Retinal pigment epithelial cell (primary cell): ENCODE data around the gene ADGRG1.

Source experiments
- DNase-seq: peaks from one replicate; pipeline ENCODE4 v3.0.0-alpha.2; 2010; ENCODE audit warnings: low read depth
- H3K4me3 ChIP-seq: 2 replicates; pipeline ENCODE4 v1.5.1; 2011; ENCODE audit warnings: mild to moderate bottlenecking, low read length, control low read depth, moderate library complexity
- CTCF ChIP-seq: conservative IDR thresholded peaks from 2 replicates; pipeline ENCODE4 v1.5.1; 2011; ENCODE audit warnings: low read depth, low read length, control low read depth, inconsistent platforms

ADGRG1 gene

GRCh38 chr16:57699481-57699880 is 71.1 kb downstream of the ADGRG1 start:
- no peak for TF ChIP-seq CTCF
- DNase-seq: no peak
- H3K4me3 ChIP-seq: no peak overlapping the region

- no peak for DNase-seq
- no peak for TF ChIP-seq CTCF
- no peak overlapping the region for H3K4me3 ChIP-seq
Measured at GRCh38 chr16:57699899-57700298, 71.5 kb downstream of the ADGRG1 start.

- no peak for TF ChIP-seq CTCF
- DNase-seq: no peak
- no peak overlapping the region for H3K4me3 ChIP-seq
Measured at GRCh38 chr16:57700781-57701551, 72.5 kb downstream of the ADGRG1 start.

GRCh38 chr16:57701759-57702371 is 73.4 kb downstream of the ADGRG1 start:
- H3K4me3 ChIP-seq: no peak overlapping the region
- no peak for TF ChIP-seq CTCF
- no peak for DNase-seq

GRCh38 chr16:57703416-57704010 is 75.1 kb downstream of the ADGRG1 start:
- DNase-seq: no peak
- no peak overlapping the region for H3K4me3 ChIP-seq
- TF ChIP-seq CTCF: no peak

- no peak for DNase-seq
- no peak overlapping the region for H3K4me3 ChIP-seq
- no peak for TF ChIP-seq CTCF
Measured at GRCh38 chr16:57704011-57704904, 75.8 kb downstream of the ADGRG1 start.
